A549 (cell line): ENCODE measurements around the gene RAB8B. TPM values are rescaled to one million over a fixed set of nuclear protein-coding genes. Genes with fewer than 3 reads are reported as not detected.
A peak's percentile ranks its signal among the peaks of the same experiment; 100 is the strongest.

Experiments used
- ATAC-seq, 2 experiments: fragments of 200-7000 bp in 1 of 2; fragments of >200 bp in 1 of 2; cut with Nextera tagmentation in 1 of 2; cut with Tn5 transposase in 1 of 2; 3 replicates each; pipeline versions ENCODE4 v1.8.0 to v1.9.1; 2018 to 2020; ENCODE audit warnings: mild to moderate bottlenecking in 1 of 2, moderate library complexity in 1 of 2
- CTCF ChIA-PET: fragments of 300-600 bp; sonication (Branson Sonifier 250); formaldehyde crosslinking; extraction: SDS; loops from one replicate; lab custom pipeline; 2021; ENCODE audit warnings: antibody characterized with exemption, inconsistent platforms; lab: Yijun Ruan, JAX
- POLR2A ChIA-PET: fragments of 350-600 bp; formaldehyde crosslinking; extraction: SDS; loops from one replicate; lab custom pipeline; 2021; ENCODE audit warnings: antibody characterized with exemption, inconsistent platforms; lab: Yijun Ruan, JAX
- DNase-seq, 2 experiments: peaks; one replicate each; pipeline versions ENCODE4 v3.0.0 to v3.0.0-alpha.2; 2011 to 2016; ENCODE audit warnings: low read depth in 1 of 2, low spot score in 1 of 2
- FAIRE-seq: peaks from 2 replicates; lab custom pipeline; 2011; peaks lifted over from hg19 to GRCh38; lab: Jason Lieb, UNC
- H3K27ac ChIP-seq, 2 experiments: fragments of >200 bp; sonication (Bioruptor Twin); formaldehyde crosslinking; 3 replicates each; pipeline ENCODE4 v1.5.1; 2016 to 2017
- H3K4me1 ChIP-seq: fragments of >200 bp; sonication (Bioruptor Twin); formaldehyde crosslinking; 3 replicates; pipeline ENCODE4 v1.6.1; 2016
- H3K4me2 ChIP-seq: fragments of >200 bp; sonication (Bioruptor Twin); formaldehyde crosslinking; 3 replicates; pipeline ENCODE4 v1.6.1; 2016
- H3K4me3 ChIP-seq: fragments of >200 bp; sonication (Bioruptor Twin); formaldehyde crosslinking; 3 replicates; pipeline ENCODE4 v1.5.1; 2016
- H3K9me3 ChIP-seq: fragments of >200 bp; sonication (Bioruptor Twin); formaldehyde crosslinking; 3 replicates; pipeline ENCODE4 v1.6.1; 2016
- CBX2 ChIP-seq: fragments of 200-600 bp; sonication (generic); IDR thresholded peaks from 2 replicates; pipeline ENCODE4 v1.6.1; 2016; ENCODE audit warnings: low read depth, mild to moderate bottlenecking, borderline replicate concordance
- CBX8 ChIP-seq: fragments of 200-600 bp; sonication (generic); IDR thresholded peaks from 2 replicates; pipeline ENCODE4 v1.6.1; 2016
- CHD2 ChIP-seq: fragments of 150-350 bp; IDR thresholded peaks from 2 replicates; pipeline ENCODE4 v1.6.1; 2014; ENCODE audit warnings: low read length; ENCODE audit not compliant: partially characterized antibody
- CHD4 ChIP-seq: fragments of 200-600 bp; sonication (generic); IDR thresholded peaks from 2 replicates; pipeline ENCODE4 v1.6.1; 2016; ENCODE audit warnings: antibody characterized with exemption, mild to moderate bottlenecking, borderline replicate concordance
- EHF ChIP-seq: fragments of 250-450 bp; sonication (Bioruptor Pico); IDR thresholded peaks from 2 replicates; pipeline ENCODE4 v1.5.0; 2020; ENCODE audit warnings: mild to moderate bottlenecking
- ELK1 ChIP-seq: fragments of 150-350 bp; IDR thresholded peaks from 2 replicates; pipeline ENCODE4 v1.6.1; 2014; ENCODE audit warnings: low read depth, mild to moderate bottlenecking, low read length
- EP300 ChIP-seq, 2 experiments: fragments of >200 bp; sonication (Bioruptor Twin); formaldehyde crosslinking; IDR thresholded peaks; 2 replicates in 1 of 2; 3 replicates in 1 of 2; pipeline ENCODE4 v1.6.1; 2016 to 2017
- FOSL2 ChIP-seq, 2 experiments: fragments of 450-650 bp in 1 of 2; fragments of >200 bp in 1 of 2; sonication (Bioruptor Twin) in 1 of 2; formaldehyde crosslinking; IDR thresholded peaks; 2 replicates each; pipeline versions ENCODE4 v1.5.0 to v1.6.1; 2016 to 2020; ENCODE audit warnings: mild to moderate bottlenecking in 1 of 2, moderate library complexity in 1 of 2
- GATA3 ChIP-seq: IDR thresholded peaks from 2 replicates; pipeline ENCODE4 v1.6.1; 2012; ENCODE audit warnings: borderline replicate concordance
- HDAC2 ChIP-seq: fragments of 200-600 bp; sonication (generic); IDR thresholded peaks from 2 replicates; pipeline ENCODE4 v1.6.1; 2016
- HOXB13 ChIP-seq: fragments of 250-450 bp; sonication (Bioruptor Pico); IDR thresholded peaks from 2 replicates; pipeline ENCODE4 v1.5.0; 2020; ENCODE audit warnings: low read depth, mild to moderate bottlenecking, moderate library complexity
- KDM1A ChIP-seq: fragments of 200-600 bp; sonication (generic); IDR thresholded peaks from 2 replicates; pipeline ENCODE4 v1.6.1; 2016; ENCODE audit warnings: low read depth, mild to moderate bottlenecking
- KDM5A ChIP-seq: fragments of 200-600 bp; sonication (generic); IDR thresholded peaks from 2 replicates; pipeline ENCODE4 v1.6.1; 2016; ENCODE audit warnings: antibody characterized with exemption, mild to moderate bottlenecking
- MAZ ChIP-seq: fragments of 150-350 bp; IDR thresholded peaks from 2 replicates; pipeline ENCODE4 v1.6.1; 2014; ENCODE audit warnings: antibody characterized with exemption, low read depth, low read length, borderline replicate concordance
- NPAS2 ChIP-seq: fragments of 250-450 bp; sonication (Bioruptor Pico); IDR thresholded peaks from 2 replicates; pipeline ENCODE4 v1.8.0; 2022; ENCODE audit warnings: mild to moderate bottlenecking, moderate library complexity, borderline replicate concordance
- RAD21 ChIP-seq, 2 experiments: fragments of >200 bp in 1 of 2; sonication (Bioruptor Twin) in 1 of 2; formaldehyde crosslinking in 1 of 2; IDR thresholded peaks in 1 of 2; conservative IDR thresholded peaks in 1 of 2; 2 replicates in 1 of 2; 3 replicates in 1 of 2; pipeline ENCODE4 v1.6.1; 2012 to 2018; ENCODE audit warnings: inconsistent platforms in 1 of 2
- REST ChIP-seq: fragments of 200-600 bp; sonication (generic); IDR thresholded peaks from 2 replicates; pipeline ENCODE4 v1.6.1; 2016; ENCODE audit warnings: antibody characterized with exemption, mild to moderate bottlenecking, moderate library complexity
- RNF2 ChIP-seq: fragments of 200-600 bp; sonication (generic); IDR thresholded peaks from 2 replicates; pipeline ENCODE4 v1.6.1; 2016; ENCODE audit warnings: low read depth, mild to moderate bottlenecking, antibody characterized with exemption, moderate library complexity, borderline replicate concordance
- TFCP2L1 ChIP-seq: fragments of 250-450 bp; sonication (Bioruptor Pico); IDR thresholded peaks from 2 replicates; pipeline ENCODE4 v1.5.0; 2021; ENCODE audit warnings: mild to moderate bottlenecking
- WGBS: methylation state at CpG from one replicate; pipeline ENCODE4 v1.1.6; 2017; ENCODE audit errors: missing lambda C conversion rate; 5-methylcytosine and 5-hydroxymethylcytosine counted together
- polyA plus RNA-seq, 4 experiments: library from polyadenylated mRNA; depleted of rRNA in 3 of 4; stranded (reverse); fragments of >200 nt; fragmentation: RNase III in 1 of 4; extraction: RNeasy Plus Mini Kit Qiagen cat#74134 plus additional on column Dnase treatment in 1 of 4; gene quantifications; 2 replicates in 3 of 4; 3 replicates in 1 of 4; pipeline ENCODE4 v1.2.3, GENCODE V29; 2011 to 2017
- TF ChIP-seq, protein P1 (sequence below): IDR thresholded peaks from 2 replicates; pipeline ENCODE4 v1.6.1; 2012; ENCODE audit warnings: low read depth, borderline replicate concordance

RAB8B gene
- polyA plus RNA-seq, 2 of the 4 experiments (the other 2 are of a cell fraction): 21.5 to 41.4 TPM

- Histone ChIP-seq H3K9me3 (no peaks in the 10 kb centered on the region), H3K27ac (peak overlapping the region in 1 of 2 experiments; percentile 9; a peak in 2 of 6 replicates), H3K4me1 (peaks cover 20% of the 10 kb centered on the region), H3K4me2 (peak overlapping the region; percentile 42), H3K4me3 (no peak overlapping the region)
- ATAC-seq (peak in 1 of 2 experiments; percentile 70; a peak in 3 of 6 replicates), FAIRE-seq (no peak), DNase-seq (peak; percentile 18 to 55)
- ChIA-PET POLR2A (interaction anchor here (1.9 kb wide), 1 partner anchor 99 kb away, joined by 4 read pairs; the partner anchor contains the start of gene RPS27L), CTCF (interaction anchor here (0.6 kb wide), 1 partner anchor 35 kb away, joined by 4 read pairs; no protein-coding TSS in a partner anchor)
- WGBS: 61% methylated on average over 5 of the region's 5 CpGs
- TF ChIP-seq MAZ (no peak), FOSL2 (IDR thresholded peaks at IDR 0.05) (peak; percentile 42; the same call in 1 of the 2 replicates), FOSL2 (CRISPR knock-in tag; IDR thresholded peaks at IDR 0.05) (peak; percentile 88)
Measured at GRCh38 chr15:63256433-63257274, 67.2 kb downstream of the RAB8B start.

GRCh38 chr15:63258658-63259057, 69.3 kb downstream of the RAB8B start:
- no peaks in the 10 kb centered on the region for H3K9me3 ChIP-seq
- peak in 1 of 2 experiments; percentile 33; a peak in 1 of 6 replicates for ATAC-seq
- H3K4me3 ChIP-seq: no peak overlapping the region
- POLR2A ChIA-PET: no interaction called here
- TF ChIP-seq CHD4 (no peak), EP300 (IDR thresholded peaks at IDR 0.05) (no peak), MAZ (no peak), TFCP2L1 (CRISPR knock-in tag) (no peak), CBX2 (no peak), HOXB13 (CRISPR knock-in tag) (no peak), RAD21 (conservative IDR thresholded peaks at IDR 0.05 in 1 of 2, IDR thresholded peaks at IDR 0.05 in 1 of 2) (no peak), GATA3 (no peak), ELK1 (no peak), CBX8 (no peak), CHD2 (no peak), RNF2 (no peak), EHF (CRISPR knock-in tag) (no peak), HDAC2 (no peak), KDM5A (no peak), KDM1A (no peak), REST (no peak), NPAS2 (CRISPR knock-in tag) (no peak)
- TF ChIP-seq, protein P1, sequence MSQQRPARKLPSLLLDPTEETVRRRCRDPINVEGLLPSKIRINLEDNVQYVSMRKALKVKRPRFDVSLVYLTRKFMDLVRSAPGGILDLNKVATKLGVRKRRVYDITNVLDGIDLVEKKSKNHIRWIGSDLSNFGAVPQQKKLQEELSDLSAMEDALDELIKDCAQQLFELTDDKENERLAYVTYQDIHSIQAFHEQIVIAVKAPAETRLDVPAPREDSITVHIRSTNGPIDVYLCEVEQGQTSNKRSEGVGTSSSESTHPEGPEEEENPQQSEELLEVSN: no peak
- DNase-seq: peak in 1 of 2 experiments; percentile 44
- CTCF ChIA-PET: no interaction called here
- no peak for FAIRE-seq
- H3K4me2 ChIP-seq: no peak overlapping the region
- WGBS: 80% methylated on average over 2 of the region's 2 CpGs
- H3K27ac ChIP-seq: no peak overlapping the region
- peaks cover 20% of the 10 kb centered on the region for H3K4me1 ChIP-seq
